Immature natural killer cell (primary cell): Measurements from ENCODE around the gene ADIPOR2. TPM values are rescaled to one million over a fixed set of nuclear protein-coding genes. Genes with fewer than 3 reads are reported as not detected.
A peak's percentile ranks its signal among the peaks of the same experiment; 100 is the strongest.

Experiments used
- DNase-seq, 3 donors: peaks; one replicate each; pipeline ENCODE4 v3.0.0; 2022; ENCODE audit warnings: mixed read lengths in 1 of 3
- H3K27ac Mint-ChIP-seq, 6 donors: one replicate each; pipeline ENCODE4 v1.8.0; 2020; ENCODE audit warnings: mixed read lengths in 6 of 6, mild to moderate bottlenecking in 5 of 6, inconsistent platforms in 4 of 6, moderate library complexity in 3 of 6
- H3K27me3 Mint-ChIP-seq, 3 donors: one replicate each; pipeline ENCODE4 v1.8.0; 2020 to 2021; ENCODE audit warnings: low read depth in 3 of 3, mild to moderate bottlenecking in 3 of 3, mixed read lengths in 3 of 3, moderate library complexity in 3 of 3, inconsistent platforms in 1 of 3
- H3K36me3 Mint-ChIP-seq, 3 donors: one replicate each; pipeline ENCODE4 v1.8.0; 2020; ENCODE audit warnings: mixed read lengths in 3 of 3, inconsistent platforms in 2 of 3, mild to moderate bottlenecking in 2 of 3
- H3K4me1 Mint-ChIP-seq, 2 donors: one replicate each; pipeline ENCODE4 v1.8.0; 2020; ENCODE audit warnings: inconsistent platforms in 2 of 2, mild to moderate bottlenecking in 2 of 2, mixed read lengths in 2 of 2, moderate library complexity in 1 of 2
- H3K4me3 Mint-ChIP-seq, 5 donors: one replicate each; pipeline ENCODE4 v1.8.0; 2020; ENCODE audit warnings: mild to moderate bottlenecking in 5 of 5, mixed read lengths in 5 of 5, inconsistent platforms in 3 of 5, moderate library complexity in 3 of 5
- H3K9me3 Mint-ChIP-seq, 6 donors: one replicate each; pipeline ENCODE4 v1.8.0; 2020; ENCODE audit warnings: mild to moderate bottlenecking in 6 of 6, mixed read lengths in 6 of 6, inconsistent platforms in 4 of 6, moderate library complexity in 3 of 6
- polyA plus RNA-seq, 3 donors: library from polyadenylated mRNA; unstranded; fragments of 300-500 nt; fragmentation: Illumina TruSeq; gene quantifications; one replicate each; pipeline ENCODE4 v1.2.3, GENCODE V29; 2021

Gene ADIPOR2
- polyA plus RNA-seq, 3 donors from 2014 or later: 4.6 to 11.3 (median 4.7) TPM

- H3K9me3 Mint-ChIP-seq: no peaks in the 10 kb centered on the region
- no peak for DNase-seq
- no peak overlapping the region for H3K27ac Mint-ChIP-seq
- H3K4me1 Mint-ChIP-seq: no peaks in the 10 kb centered on the region
- H3K27me3 Mint-ChIP-seq: peaks cover 1 to 6% (median 2%) of the 10 kb centered on the region in 3 donors
- H3K36me3 Mint-ChIP-seq: no peaks in the 10 kb centered on the region
- no peak overlapping the region for H3K4me3 Mint-ChIP-seq
Observed at GRCh38 chr12:1830401-1830845, 139.6 kb downstream of the ADIPOR2 start.

GRCh38 chr12:1830981-1831963, 140.4 kb downstream of the ADIPOR2 start:
- no peak overlapping the region for H3K4me3 Mint-ChIP-seq
- peak in 1 of 3 donors; percentile 17 for DNase-seq
- H3K27ac Mint-ChIP-seq: no peak overlapping the region
- no peaks in the 10 kb centered on the region for H3K4me1 Mint-ChIP-seq
- no peaks in the 10 kb centered on the region for H3K9me3 Mint-ChIP-seq
- peaks cover 1 to 6% (median 2%) of the 10 kb centered on the region in 3 donors for H3K27me3 Mint-ChIP-seq
- no peaks in the 10 kb centered on the region for H3K36me3 Mint-ChIP-seq

GRCh38 chr12:1832801-1833595, 142.1 kb downstream of the ADIPOR2 start:
- H3K27me3 Mint-ChIP-seq: peaks cover 1 to 6% (median 3%) of the 10 kb centered on the region in 3 donors
- DNase-seq: no peak
- no peak overlapping the region for H3K27ac Mint-ChIP-seq
- no peaks in the 10 kb centered on the region for H3K4me1 Mint-ChIP-seq
- no peak overlapping the region for H3K4me3 Mint-ChIP-seq
- no peaks in the 10 kb centered on the region for H3K9me3 Mint-ChIP-seq
- H3K36me3 Mint-ChIP-seq: no peaks in the 10 kb centered on the region

GRCh38 chr12:1833596-1834028, 142.7 kb downstream of the ADIPOR2 start:
- Mint-ChIP-seq H3K9me3 (no peaks in the 10 kb centered on the region), H3K4me3 (no peak overlapping the region), H3K27ac (no peak overlapping the region), H3K36me3 (no peaks in the 10 kb centered on the region), H3K4me1 (no peaks in the 10 kb centered on the region), H3K27me3 (peaks cover 1 to 10% (median 3%) of the 10 kb centered on the region in 3 donors)
- no peak for DNase-seq

DNA sequence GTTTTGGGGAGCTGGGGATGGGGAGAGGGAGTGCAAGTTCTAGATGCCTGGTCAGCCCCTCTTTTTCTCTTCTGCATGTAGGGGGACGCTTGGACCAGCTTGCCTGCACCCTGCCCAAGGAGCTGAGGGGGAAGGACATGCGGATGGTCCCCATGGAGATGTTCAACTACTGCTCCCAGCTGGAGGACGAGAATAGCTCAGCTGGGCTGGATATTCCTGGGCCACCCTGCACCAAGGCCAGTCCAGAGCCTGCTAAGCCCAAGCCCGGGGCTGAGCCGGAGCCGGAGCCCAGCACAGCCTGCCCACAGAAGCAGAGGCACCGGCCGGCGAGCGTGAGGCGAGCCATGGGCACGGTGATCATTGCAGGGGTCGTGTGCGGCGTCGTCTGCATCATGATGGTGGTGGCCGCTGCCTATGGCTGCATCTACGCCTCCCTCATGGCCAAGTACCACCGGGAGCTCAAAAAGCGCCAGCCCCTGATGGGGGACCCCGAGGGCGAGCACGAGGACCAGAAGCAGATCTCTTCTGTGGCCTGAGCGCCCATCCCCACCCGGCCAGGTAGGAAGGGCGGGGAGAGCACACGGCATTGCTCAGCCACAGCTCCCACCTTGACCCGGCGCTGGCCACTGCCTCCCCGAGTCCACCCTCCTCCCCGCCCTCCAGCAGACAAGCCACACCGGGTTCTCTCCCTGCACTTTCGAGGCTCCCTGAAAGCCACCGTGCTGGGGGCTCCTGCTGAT, 143.5 kb downstream of the ADIPOR2 start:
- no peaks in the 10 kb centered on the region for H3K4me1 Mint-ChIP-seq
- H3K27ac Mint-ChIP-seq: no peak overlapping the region
- H3K4me3 Mint-ChIP-seq: no peak overlapping the region
- H3K9me3 Mint-ChIP-seq: no peaks in the 10 kb centered on the region
- no peak for DNase-seq
- no peaks in the 10 kb centered on the region for H3K36me3 Mint-ChIP-seq
- peaks cover 1 to 10% (median 3%) of the 10 kb centered on the region in 3 donors for H3K27me3 Mint-ChIP-seq

DNA sequence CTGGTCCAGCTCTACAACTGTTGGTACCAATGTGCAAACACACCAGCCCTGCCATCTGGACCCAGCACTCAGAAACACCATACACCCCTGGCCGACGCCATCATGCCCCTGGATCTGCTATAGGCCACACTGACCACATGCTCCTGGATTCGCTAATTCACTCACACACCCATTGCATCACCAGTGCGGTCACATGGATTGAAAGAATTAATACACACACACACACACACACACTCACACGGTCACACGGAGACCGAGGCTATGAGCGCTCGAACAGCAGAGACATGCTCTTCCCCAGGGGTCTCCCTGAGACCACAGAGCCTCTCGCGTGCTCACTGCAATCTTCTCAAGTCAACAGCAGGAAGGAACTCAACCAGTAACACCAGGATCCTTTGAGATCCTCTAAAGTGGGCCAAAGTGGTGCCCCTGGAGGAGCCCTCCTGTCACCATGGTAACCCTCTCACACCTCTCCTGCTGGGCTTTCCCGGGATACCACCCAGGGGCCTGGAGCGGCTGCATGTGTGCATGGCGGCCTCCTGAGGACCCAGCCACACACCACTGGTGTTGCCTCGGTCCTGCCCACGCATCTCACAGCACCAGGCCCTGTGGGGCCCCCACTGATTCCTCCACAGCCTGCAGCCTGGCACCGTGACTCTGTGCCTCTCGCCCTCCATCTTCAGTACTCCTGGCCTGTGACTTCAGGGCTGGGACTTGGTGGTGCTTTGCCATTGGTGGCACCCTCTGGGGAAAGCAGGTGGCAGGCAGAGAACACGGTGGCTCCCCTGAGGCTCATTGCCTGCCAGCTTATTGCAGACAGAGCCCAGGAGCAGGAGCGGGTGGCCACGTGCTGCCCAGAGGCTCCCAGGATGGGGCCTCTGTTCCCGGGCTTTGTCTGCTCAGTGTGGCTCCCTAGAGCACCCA, 144.6 kb downstream of the ADIPOR2 start:
- H3K9me3 Mint-ChIP-seq: no peaks in the 10 kb centered on the region
- no peaks in the 10 kb centered on the region for H3K4me1 Mint-ChIP-seq
- H3K27ac Mint-ChIP-seq: no peak overlapping the region
- no peak for DNase-seq
- H3K36me3 Mint-ChIP-seq: no peaks in the 10 kb centered on the region
- H3K27me3 Mint-ChIP-seq: peaks cover 1 to 9% (median 2%) of the 10 kb centered on the region in 3 donors
- H3K4me3 Mint-ChIP-seq: no peak overlapping the region

DNA sequence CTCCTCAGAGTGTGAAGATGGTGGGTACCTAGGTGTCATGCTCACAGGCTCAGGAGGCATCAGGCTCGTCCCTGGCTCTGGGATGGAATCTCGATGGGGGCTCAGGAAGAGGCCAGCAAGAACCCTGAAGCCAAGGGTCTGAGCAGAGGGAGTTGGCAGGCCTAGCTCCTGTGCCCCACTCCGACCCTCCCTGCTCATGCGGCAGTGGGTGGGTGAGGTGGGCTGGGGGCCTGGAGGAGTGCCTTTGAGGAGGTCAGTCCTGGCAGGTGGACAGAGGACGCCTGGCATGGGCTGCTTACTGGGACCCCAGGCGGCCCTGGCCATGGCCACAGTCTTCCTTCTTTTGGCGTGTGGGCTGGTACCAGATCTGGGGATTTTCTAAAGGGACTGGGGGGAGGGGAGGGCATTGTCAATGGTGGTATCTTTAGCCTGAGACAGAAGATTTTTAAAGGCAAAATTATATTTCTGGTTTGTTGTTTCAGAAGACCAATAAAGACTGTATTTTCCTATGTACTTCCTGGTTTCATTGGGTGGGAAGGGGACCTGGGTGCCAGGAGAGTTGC, 145.5 kb downstream of the ADIPOR2 start:
- no peak overlapping the region for H3K4me3 Mint-ChIP-seq
- peaks cover 0 to 10% (median 1%) of the 10 kb centered on the region in 3 donors for H3K27me3 Mint-ChIP-seq
- no peak overlapping the region for H3K27ac Mint-ChIP-seq
- H3K36me3 Mint-ChIP-seq: no peaks in the 10 kb centered on the region
- H3K4me1 Mint-ChIP-seq: no peaks in the 10 kb centered on the region
- no peak for DNase-seq
- no peaks in the 10 kb centered on the region for H3K9me3 Mint-ChIP-seq

DNA sequence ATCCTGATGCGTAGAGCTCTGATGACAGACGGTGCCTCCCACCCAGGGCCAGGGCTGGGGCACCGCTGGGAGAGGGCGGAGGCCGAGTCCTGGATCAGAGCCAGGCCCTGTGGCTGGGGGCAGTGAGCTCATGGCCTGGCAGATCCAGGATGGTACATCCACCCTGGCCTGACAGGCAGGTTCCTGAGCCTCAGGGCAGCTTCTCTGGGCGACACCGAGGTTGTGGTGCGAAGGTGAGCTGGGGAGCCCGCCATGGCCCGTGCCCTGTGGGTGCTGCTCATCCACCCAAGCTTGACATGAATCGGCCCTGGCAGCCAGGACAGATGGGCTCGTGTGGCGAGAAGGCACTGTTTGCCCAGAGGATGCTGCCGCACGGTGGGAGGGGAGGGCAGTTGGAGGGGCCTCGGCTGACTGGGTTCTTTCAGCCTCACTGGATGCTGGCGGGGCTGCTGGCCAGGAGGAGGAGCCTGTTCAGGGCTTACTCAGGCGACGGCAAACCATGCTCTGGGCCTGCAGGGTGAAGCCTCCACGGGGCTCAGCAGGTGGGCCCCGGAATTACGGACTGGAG, 146.1 kb downstream of the ADIPOR2 start:
- Mint-ChIP-seq H3K27me3 (peaks cover 0 to 10% (median 1%) of the 10 kb centered on the region in 3 donors), H3K36me3 (no peaks in the 10 kb centered on the region), H3K9me3 (no peaks in the 10 kb centered on the region), H3K27ac (no peak overlapping the region), H3K4me3 (no peak overlapping the region), H3K4me1 (no peaks in the 10 kb centered on the region)
- DNase-seq: no peak

- no peak for DNase-seq
- Mint-ChIP-seq H3K4me1 (no peaks in the 10 kb centered on the region), H3K36me3 (no peaks in the 10 kb centered on the region)
Observed at GRCh38 chr12:1837541-1838204, 146.8 kb downstream of the ADIPOR2 start.

More at GRCh38 chr12:1837541-1838204, 146.8 kb downstream of the ADIPOR2 start:
- Mint-ChIP-seq H3K27ac (no peak overlapping the region), H3K27me3 (peaks cover 0 to 6% (median 1%) of the 10 kb centered on the region in 3 donors), H3K4me3 (no peak overlapping the region), H3K9me3 (no peaks in the 10 kb centered on the region)
